Kidney (tissue), 22 donors: ENCODE measurements around the gene FBXO42. TPM values are rescaled to one million over a fixed set of nuclear protein-coding genes. Genes with fewer than 3 reads are reported as not detected.
A peak's percentile ranks its signal among the peaks of the same experiment; 100 is the strongest.

Experiments used
- DNase-seq, 5 donors: peaks; one replicate each; pipeline ENCODE4 v3.0.0-alpha.2; 2013 to 2020
- FAIRE-seq: peaks from 2 replicates; lab custom pipeline; 2012; peaks lifted over from hg19 to GRCh38; lab: Jason Lieb, UNC
- H3K27ac ChIP-seq, 2 donors: one replicate each; pipeline ENCODE4 v1.7.0; 2013; ENCODE audit warnings: low read depth in 2 of 2, low read length in 2 of 2, inconsistent platforms in 1 of 2
- H3K27me3 ChIP-seq: one replicate; pipeline ENCODE4 v1.7.1; 2013; ENCODE audit warnings: low read length, inconsistent platforms; ENCODE audit not compliant: control insufficient read depth, insufficient read depth
- H3K36me3 ChIP-seq, 3 donors: one replicate each; pipeline versions ENCODE4 v1.7.0 to v1.7.1; 2013; ENCODE audit warnings: low read length in 3 of 3, control low read depth in 1 of 3, inconsistent platforms in 1 of 3; ENCODE audit not compliant: insufficient read depth in 3 of 3, control insufficient read depth in 2 of 3
- H3K4me1 ChIP-seq, 3 donors: one replicate each; pipeline versions ENCODE4 v1.7.0 to v1.7.1; 2013; ENCODE audit warnings: low read length in 3 of 3, inconsistent platforms in 1 of 3, low read depth in 1 of 3; ENCODE audit not compliant: control insufficient read depth in 2 of 3, insufficient read depth in 2 of 3
- H3K4me3 ChIP-seq, 3 donors: one replicate each; pipeline versions ENCODE4 v1.7.0 to v1.8.1; 2013; ENCODE audit warnings: low read length in 3 of 3, control low read depth in 1 of 3, inconsistent platforms in 1 of 3
- H3K9ac ChIP-seq, 3 donors: one replicate each; pipeline versions ENCODE4 v1.7.0 to v1.7.1; 2013; ENCODE audit warnings: low read length in 3 of 3, control low read depth in 1 of 3, inconsistent platforms in 1 of 3
- H3K9me3 ChIP-seq, 3 donors: one replicate each; pipeline versions ENCODE4 v1.7.0 to v1.7.1; 2013; ENCODE audit warnings: low read length in 3 of 3, control low read depth in 1 of 3, inconsistent platforms in 1 of 3; ENCODE audit not compliant: control insufficient read depth in 2 of 3, insufficient read depth in 1 of 3
- CTCF ChIP-seq: IDR thresholded peaks from 3 replicates; pipeline ENCODE4 v1.5.1; 2012; ENCODE audit warnings: mild to moderate bottlenecking, moderate library complexity, borderline replicate concordance; ENCODE audit not compliant: insufficient read depth; ENCODE audit errors: extremely low read depth
- intact Hi-C: fragments of 100-400 bp; cut with DNase I; formaldehyde crosslinking; loops from one replicate; pipeline ENCODE4 v1.11.1; 2022
- long read RNA-seq, 10 donors: library from polyadenylated mRNA in 1 of 10; unstranded in 1 of 10; transcript quantifications; one replicate each; pipeline ENCODE4 v2.0.0 and lab custom pipeline, GENCODE V29; 2021 to 2026
- polyA plus RNA-seq: library from polyadenylated mRNA; stranded (reverse); fragments of 350-450 nt; fragmentation: Illumina TruSeq; extraction: RNeasy Lipid Tissue Mini Kit (QIAGEN cat#74804); gene quantifications from one replicate; pipeline ENCODE4 v1.2.3, GENCODE V29; 2014; ENCODE audit warnings: low read depth, low replicate concordance; ENCODE audit not compliant: insufficient read depth
- total RNA-seq: library from RNA; stranded (reverse); fragmentation: NEBNext Ultra II Directional; extraction: Animal tissue kit (Norgen Biotek cat#: 25700); gene quantifications from one replicate; pipeline ENCODE4 v1.2.1, GENCODE V29; 2021
- donor health status: control.
- donor health status: control.
- donor health status: control.
- donor health status: control.
- donor health status: control.
- donor health status: DM: yes; HTN: yes; CAD: no.
- donor health status: Normal renal cell carcinoma (clear cell type).

The FBXO42 gene
- total RNA-seq (22.1 TPM), polyA plus RNA-seq (14.1 TPM)
- long read RNA-seq, donor 1, full-length matches to known transcripts: 6 of 6 reads
- long read RNA-seq, donor 1, partial matches to known transcripts: 0 of 6 reads
- long read RNA-seq, donor 1, other reads (novel, unspliced or antisense): 0 of 6 reads
- long read RNA-seq, donor 2, full-length matches to known transcripts: 8 of 8 reads
- long read RNA-seq, donor 2, partial matches to known transcripts: 0 of 8 reads
- long read RNA-seq, donor 2, other reads (novel, unspliced or antisense): 0 of 8 reads
- long read RNA-seq, donor 3, full-length matches to known transcripts: 5 of 5 reads
- long read RNA-seq, donor 3, partial matches to known transcripts: 0 of 5 reads
- long read RNA-seq, donor 3, other reads (novel, unspliced or antisense): 0 of 5 reads
- long read RNA-seq, donor 4, full-length matches to known transcripts: 4 of 4 reads
- long read RNA-seq, donor 4, partial matches to known transcripts: 0 of 4 reads
- long read RNA-seq, donor 4, other reads (novel, unspliced or antisense): 0 of 4 reads
- long read RNA-seq, donor 5, full-length matches to known transcripts: 1 of 1 reads
- long read RNA-seq, donor 5, partial matches to known transcripts: 0 of 1 reads
- long read RNA-seq, donor 5, other reads (novel, unspliced or antisense): 0 of 1 reads
- long read RNA-seq, donor 6, full-length matches to known transcripts: 3 of 3 reads
- long read RNA-seq, donor 6, partial matches to known transcripts: 0 of 3 reads
- long read RNA-seq, donor 6, other reads (novel, unspliced or antisense): 0 of 3 reads
- long read RNA-seq, donor 7, full-length matches to known transcripts: 17 of 31 reads
- long read RNA-seq, donor 7, partial matches to known transcripts: 3 of 31 reads
- long read RNA-seq, donor 7, other reads (novel, unspliced or antisense): 11 of 31 reads
- long read RNA-seq, donor 8, full-length matches to known transcripts: 5 of 5 reads
- long read RNA-seq, donor 8, partial matches to known transcripts: 0 of 5 reads
- long read RNA-seq, donor 8, other reads (novel, unspliced or antisense): 0 of 5 reads
- long read RNA-seq, donor 9, full-length matches to known transcripts: 2 of 2 reads
- long read RNA-seq, donor 9, partial matches to known transcripts: 0 of 2 reads
- long read RNA-seq, donor 9, other reads (novel, unspliced or antisense): 0 of 2 reads
- long read RNA-seq, donor 10: 0 reads

- Histone ChIP-seq H3K27me3 (no peaks in the 10 kb centered on the region), H3K9ac (peak within 1 kb of the TSS; percentile 71 to 100 (median 98)), H3K9me3 (no peaks in the 10 kb centered on the region), H3K36me3 (no peaks in the 10 kb centered on the region), H3K27ac (peak within 1 kb of the TSS; percentile 90 to 93), H3K4me1 (peaks cover 0 to 8% (median 4%) of the 10 kb centered on the region in 3 donors), H3K4me3 (peak within 1 kb of the TSS; percentile 84 to 94 (median 93))
- no peak for FAIRE-seq
- intact Hi-C loops: loop anchor here (10.0 kb wide), 1 partner anchor 267 kb away; no protein-coding TSS in a partner anchor
- TF ChIP-seq CTCF: peak; percentile 55
- DNase-seq: peak; percentile 95 to 98 (median 97)
Measured at GRCh38 chr1:16351994-16352841, at the start of gene FBXO42. Gene FBXO42, minus strand, starts transcription at chr1:16352480. Its CDS starts 37,062 bp downstream, at chr1:16315418.

- Histone ChIP-seq H3K9ac (no peak overlapping the region), H3K36me3 (peaks cover 0 to 28% (median 13%) of the 10 kb centered on the region in 3 donors), H3K27me3 (no peaks in the 10 kb centered on the region), H3K9me3 (no peaks in the 10 kb centered on the region), H3K4me3 (no peak overlapping the region), H3K4me1 (peaks cover 0 to 6% (median 0%) of the 10 kb centered on the region in 3 donors), H3K27ac (no peak overlapping the region)
- intact Hi-C loops: no loop called here
- FAIRE-seq (no peak), DNase-seq (no peak)
- no peak for TF ChIP-seq CTCF
Measured at GRCh38 chr1:16398371-16398953, 46.2 kb upstream of the FBXO42 start.

GRCh38 chr1:16397120-16397519 is 44.8 kb upstream of the FBXO42 start:
- H3K36me3 ChIP-seq: peaks cover 0 to 30% (median 13%) of the 10 kb centered on the region in 3 donors
- H3K4me3 ChIP-seq: no peak overlapping the region
- no peak for TF ChIP-seq CTCF
- intact Hi-C loops: no loop called here
- no peaks in the 10 kb centered on the region for H3K27me3 ChIP-seq
- FAIRE-seq (no peak), DNase-seq (no peak)
- H3K9me3 ChIP-seq: no peaks in the 10 kb centered on the region
- H3K27ac ChIP-seq: no peak overlapping the region
- peaks cover 0 to 16% (median 6%) of the 10 kb centered on the region in 3 donors for H3K4me1 ChIP-seq
- H3K9ac ChIP-seq: no peak overlapping the region
